ENCODE measurements around the gene TACC3. TPM values are rescaled to one million over a fixed set of nuclear protein-coding genes. Genes with fewer than 3 reads are reported as not detected.

TACC3 gene
- total and polyA plus RNA-seq, 2 donors (not counting 1 experiment from before 2014, with no cell fraction given) = 7.3 to 10.2 TPM

GRCh38 chr4:1776521-1777161 is 55.3 kb downstream of the TACC3 start:
- no peak overlapping the region for H3K27ac ChIP-seq (ENCODE audit: insufficient read depth, low read length)
- no peak overlapping the region for H2AFZ ChIP-seq (ENCODE audit: low read length)
- no peaks in the 10 kb centered on the region for H3K79me2 ChIP-seq (ENCODE audit: control insufficient read depth, insufficient read depth, low read length)
- H3K9me3 ChIP-seq (ENCODE audit: control insufficient read depth, insufficient read depth, low read depth, low read length) = no peaks in the 10 kb centered on the region
- H3K4me1 ChIP-seq (ENCODE audit: control insufficient read depth, extremely low read depth, insufficient read depth, low read length) = no peaks in the 10 kb centered on the region
- no peak for DNase-seq (ENCODE audit: low read depth in 2 of 2)
- H3K36me3 ChIP-seq (ENCODE audit: control insufficient read depth, insufficient read depth, low read length) = no peaks in the 10 kb centered on the region
- no peak overlapping the region for H3K9ac ChIP-seq (ENCODE audit: insufficient read depth, low read length)
- no peak overlapping the region for H3K4me2 ChIP-seq (ENCODE audit: extremely low read depth, insufficient read depth, low read length)
- H3K27me3 ChIP-seq (ENCODE audit: control insufficient read depth, insufficient read depth, low read length) = no peaks in the 10 kb centered on the region
- TF ChIP-seq EZH2 (IDR thresholded peaks at IDR 0.05; ENCODE audit: low read length, missing control alignments) (no peak), CTCF (conservative IDR thresholded peaks at IDR 0.05 in 1 of 2, IDR thresholded peaks at IDR 0.05 in 1 of 2; ENCODE audit: low read depth in 1 of 2, low read length in 2 of 2) (no peak)
- no peaks in the 10 kb centered on the region for H4K20me1 ChIP-seq (ENCODE audit: control insufficient read depth, extremely low read depth, insufficient read depth, low read length)
- no peak overlapping the region for H3K4me3 ChIP-seq (replicated peaks in 1 of 4; ENCODE audit: control extremely low read depth in 1 of 4, insufficient read depth in 1 of 4, low read depth in 3 of 4, low read length in 4 of 4)

GRCh38 chr4:1777822-1778641 is 56.7 kb downstream of the TACC3 start:
- no peak overlapping the region for H3K4me2 ChIP-seq (ENCODE audit: extremely low read depth, insufficient read depth, low read length)
- no peak overlapping the region for H3K4me3 ChIP-seq (replicated peaks in 1 of 4; ENCODE audit: control extremely low read depth in 1 of 4, insufficient read depth in 1 of 4, low read depth in 3 of 4, low read length in 4 of 4)
- H3K9ac ChIP-seq (ENCODE audit: insufficient read depth, low read length) = no peak overlapping the region
- no peak overlapping the region for H3K27ac ChIP-seq (ENCODE audit: insufficient read depth, low read length)
- H4K20me1 ChIP-seq (ENCODE audit: control insufficient read depth, extremely low read depth, insufficient read depth, low read length) = no peaks in the 10 kb centered on the region
- peak in 1 of 2 donors; percentile 39 for DNase-seq (ENCODE audit: low read depth in 2 of 2)
- H3K79me2 ChIP-seq (ENCODE audit: control insufficient read depth, insufficient read depth, low read length) = no peaks in the 10 kb centered on the region
- no peaks in the 10 kb centered on the region for H3K9me3 ChIP-seq (ENCODE audit: control insufficient read depth, insufficient read depth, low read depth, low read length)
- H3K36me3 ChIP-seq (ENCODE audit: control insufficient read depth, insufficient read depth, low read length) = no peaks in the 10 kb centered on the region
- H3K4me1 ChIP-seq (ENCODE audit: control insufficient read depth, extremely low read depth, insufficient read depth, low read length) = no peaks in the 10 kb centered on the region
- no peak overlapping the region for H2AFZ ChIP-seq (ENCODE audit: low read length)
- no peak for TF ChIP-seq EZH2 (IDR thresholded peaks at IDR 0.05; ENCODE audit: low read length, missing control alignments)
- TF ChIP-seq CTCF (conservative IDR thresholded peaks at IDR 0.05 in 1 of 2, IDR thresholded peaks at IDR 0.05 in 1 of 2; ENCODE audit: low read depth in 1 of 2, low read length in 2 of 2) = no peak
- no peaks in the 10 kb centered on the region for H3K27me3 ChIP-seq (ENCODE audit: control insufficient read depth, insufficient read depth, low read length)

- Histone ChIP-seq H3K27ac (ENCODE audit: insufficient read depth, low read length) (no peak overlapping the region), H3K79me2 (ENCODE audit: control insufficient read depth, insufficient read depth, low read length) (no peaks in the 10 kb centered on the region), H3K4me1 (ENCODE audit: control insufficient read depth, extremely low read depth, insufficient read depth, low read length) (no peaks in the 10 kb centered on the region), H3K4me2 (ENCODE audit: extremely low read depth, insufficient read depth, low read length) (no peak overlapping the region), H3K36me3 (ENCODE audit: control insufficient read depth, insufficient read depth, low read length) (no peaks in the 10 kb centered on the region), H3K9me3 (ENCODE audit: control insufficient read depth, insufficient read depth, low read depth, low read length) (no peaks in the 10 kb centered on the region), H3K4me3 (replicated peaks in 1 of 4; ENCODE audit: control extremely low read depth in 1 of 4, insufficient read depth in 1 of 4, low read depth in 3 of 4, low read length in 4 of 4) (no peak overlapping the region), H4K20me1 (ENCODE audit: control insufficient read depth, extremely low read depth, insufficient read depth, low read length) (no peaks in the 10 kb centered on the region), H2AFZ (ENCODE audit: low read length) (no peak overlapping the region), H3K9ac (ENCODE audit: insufficient read depth, low read length) (no peak overlapping the region), H3K27me3 (ENCODE audit: control insufficient read depth, insufficient read depth, low read length) (no peaks in the 10 kb centered on the region)
- TF ChIP-seq CTCF (conservative IDR thresholded peaks at IDR 0.05 in 1 of 2, IDR thresholded peaks at IDR 0.05 in 1 of 2; ENCODE audit: low read depth in 1 of 2, low read length in 2 of 2) (no peak), EZH2 (IDR thresholded peaks at IDR 0.05; ENCODE audit: low read length, missing control alignments) (no peak)
- no peak for DNase-seq (ENCODE audit: low read depth in 2 of 2)
Observed at GRCh38 chr4:1778642-1779392, 57.5 kb downstream of the TACC3 start.

Measured in fibroblast of lung (primary cell).